ENCODE measurements around the gene PRR19. TPM values are rescaled to one million over a fixed set of nuclear protein-coding genes. Genes with fewer than 3 reads are reported as not detected.

Gene PRR19
- total RNA-seq, 1 experiment from 2014 or later: 3.2 TPM

- H3K27me3 Mint-ChIP-seq (ENCODE audit: low read depth): no peaks in the 10 kb centered on the region
- WGBS (ENCODE audit: extremely low coverage, insufficient read length, low lambda C conversion rate): no CpG with 5 or more reads among the region's 15 CpGs
- Histone ChIP-seq H3K14ac (ENCODE audit: insufficient read depth, low read length) (no peak overlapping the region), H4K91ac (ENCODE audit: insufficient read length, low read depth, low read length) (no peak overlapping the region), H3K4me1 (ENCODE audit: insufficient read depth, low read length) (peaks cover 5% of the 10 kb centered on the region; the same call in 1 of the 2 replicates), H3K23ac (ENCODE audit: insufficient read length, low read depth, low read length) (no peak overlapping the region), H3K56ac (ENCODE audit: insufficient read length, low read depth, low read length) (no peak overlapping the region), H3K4me2 (ENCODE audit: insufficient read depth, insufficient read length, low read length) (no peak overlapping the region), H3K27me3 (ENCODE audit: insufficient read depth, low read length) (no peaks in the 10 kb centered on the region), H4K20me1 (ENCODE audit: control insufficient read depth, insufficient read depth, insufficient read length) (no peaks in the 10 kb centered on the region), H3K27ac (ENCODE audit: insufficient read length, low read depth, low read length) (no peak overlapping the region), H2BK15ac (ENCODE audit: low read depth, low read length) (no peak overlapping the region), H2AFZ (ENCODE audit: low read length) (no peak overlapping the region), H3T11ph (ENCODE audit: low read length) (no peak overlapping the region), H2BK12ac (ENCODE audit: insufficient read length, low read depth, low read length) (no peak overlapping the region), H3K23me2 (ENCODE audit: insufficient read length, low read depth, low read length, poor library complexity, severe bottlenecking) (peaks cover 4% of the 10 kb centered on the region), H4K5ac (ENCODE audit: insufficient read length, low read depth, low read length) (no peak overlapping the region), H3K9me3 (ENCODE audit: control insufficient read depth, low read depth, low read length) (no peaks in the 10 kb centered on the region), H2BK120ac (ENCODE audit: low read depth, low read length, poor library complexity, severe bottlenecking) (no peak overlapping the region), H3K18ac (ENCODE audit: insufficient read length, low read depth, low read length) (no peak overlapping the region), H2BK5ac (ENCODE audit: insufficient read length, low read length) (no peak overlapping the region), H2BK20ac (ENCODE audit: low read depth, low read length, poor library complexity, severe bottlenecking) (no peak overlapping the region), H2AK5ac (ENCODE audit: insufficient read length, low read length) (no peak overlapping the region), H3K4ac (ENCODE audit: low read depth, low read length) (no peak overlapping the region), H3K79me2 (ENCODE audit: insufficient read depth, low read length) (no peaks in the 10 kb centered on the region; the same call in 1 of the 2 replicates), H3K9ac (ENCODE audit: extremely low read depth, insufficient read length, low read length) (no peak overlapping the region), H4K8ac (replicated peaks; ENCODE audit: insufficient read length, low read depth, low read length) (no peak overlapping the region), H3K79me1 (ENCODE audit: insufficient read depth, low read depth, low read length, poor library complexity, severe bottlenecking) (peaks cover 3% of the 10 kb centered on the region)
- TF ChIP-seq CTCF (conservative IDR thresholded peaks at IDR 0.05): no peak
- peaks cover 9 to 28% of the 10 kb centered on the region in 2 experiments for H3K4me1 Mint-ChIP-seq
- no peak for DNase-seq
- peak overlapping the region in 1 of 3 experiments; percentile 55; a peak in 2 of 7 replicates for H3K27ac Mint-ChIP-seq
- peaks cover 11 to 55% (median 36%) of the 10 kb centered on the region in 3 experiments; a peak in 6 of 7 replicates for H3K36me3 Mint-ChIP-seq (ENCODE audit: insufficient read depth in 1 of 3, low read depth in 3 of 3)
- no peaks in the 10 kb centered on the region for H3K9me3 Mint-ChIP-seq
- H3K4me3 Mint-ChIP-seq: no peak overlapping the region
These were observed 4.9 kb upstream of the PRR19 start for GRCh38 chr19:42297039-42297438.
